Mammary microvascular endothelial cell (primary cell): ENCODE results near the gene ATIC. TPM values are rescaled to one million over a fixed set of nuclear protein-coding genes. Genes with fewer than 3 reads are reported as not detected.

Source experiments
- total RNA-seq: library from RNA; depleted of rRNA; stranded (reverse); fragments of >200 nt; gene quantifications from 2 replicates; pipeline ENCODE4 v1.2.3, GENCODE V29; 2015

The ATIC gene
- 37.7 and 38.7 TPM in 2 replicates for total RNA-seq

DNA sequence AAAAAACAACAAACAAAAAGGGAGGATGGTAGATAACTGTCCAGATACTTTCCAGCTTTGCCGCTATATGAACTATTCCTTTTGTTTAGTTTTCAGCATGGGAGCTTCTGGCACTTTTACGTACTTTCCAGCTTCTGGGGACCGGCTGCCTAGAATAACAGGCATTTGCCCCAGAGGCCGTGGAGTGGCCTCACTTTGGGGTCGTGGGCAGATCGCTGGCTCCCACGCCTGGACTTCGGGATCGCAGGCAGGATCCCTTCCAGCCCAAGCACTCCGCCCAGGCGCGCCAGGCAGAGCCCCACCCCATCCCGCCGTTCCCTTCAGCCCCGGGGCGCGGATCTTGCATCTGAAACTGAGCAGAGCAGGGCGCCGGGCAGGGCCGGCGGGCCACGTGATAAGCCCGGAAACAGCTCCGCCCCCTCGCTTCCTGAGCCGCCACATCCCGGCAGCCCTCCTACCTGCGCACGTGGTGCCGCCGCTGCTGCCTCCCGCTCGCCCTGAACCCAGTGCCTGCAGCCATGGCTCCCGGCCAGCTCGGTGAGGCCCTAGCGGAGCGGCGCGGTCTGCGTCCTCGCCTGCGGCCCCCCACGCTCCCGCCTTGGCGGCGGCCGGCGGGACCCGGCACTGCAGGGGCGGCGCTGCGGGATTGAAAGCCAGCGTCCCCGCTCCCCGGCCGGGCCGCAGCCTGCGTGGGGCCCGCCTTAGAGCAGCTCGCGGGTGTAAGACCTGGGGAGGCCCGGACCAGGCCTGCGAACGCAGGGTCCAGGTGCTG lies at the start of gene ATIC:
ATIC (plus strand) TSS at position 435 of the 772 bp plus-strand sequence; CDS start at position 519, 84 bp downstream.

Other genes starting within 250 kb of the ATIC start
- gene ABCA12, start 173.4 kb upstream of the ATIC start, total RNA-seq: 0.05 TPM in 1 of 2 replicates, not detected in the other
- 639 and 766 TPM in 2 replicates for gene FN1, start 124.0 kb downstream of the ATIC start, total RNA-seq